GM19099 (cell line): Measurements from ENCODE around the gene TBC1D24.

Experiments
- POLR2A ChIP-seq: IDR thresholded peaks from 3 replicates; pipeline ENCODE4 v1.6.1; 2011; ENCODE audit warnings: low read depth; ENCODE audit not compliant: insufficient read length; ENCODE audit errors: extremely low read depth

TBC1D24 gene

DNA sequence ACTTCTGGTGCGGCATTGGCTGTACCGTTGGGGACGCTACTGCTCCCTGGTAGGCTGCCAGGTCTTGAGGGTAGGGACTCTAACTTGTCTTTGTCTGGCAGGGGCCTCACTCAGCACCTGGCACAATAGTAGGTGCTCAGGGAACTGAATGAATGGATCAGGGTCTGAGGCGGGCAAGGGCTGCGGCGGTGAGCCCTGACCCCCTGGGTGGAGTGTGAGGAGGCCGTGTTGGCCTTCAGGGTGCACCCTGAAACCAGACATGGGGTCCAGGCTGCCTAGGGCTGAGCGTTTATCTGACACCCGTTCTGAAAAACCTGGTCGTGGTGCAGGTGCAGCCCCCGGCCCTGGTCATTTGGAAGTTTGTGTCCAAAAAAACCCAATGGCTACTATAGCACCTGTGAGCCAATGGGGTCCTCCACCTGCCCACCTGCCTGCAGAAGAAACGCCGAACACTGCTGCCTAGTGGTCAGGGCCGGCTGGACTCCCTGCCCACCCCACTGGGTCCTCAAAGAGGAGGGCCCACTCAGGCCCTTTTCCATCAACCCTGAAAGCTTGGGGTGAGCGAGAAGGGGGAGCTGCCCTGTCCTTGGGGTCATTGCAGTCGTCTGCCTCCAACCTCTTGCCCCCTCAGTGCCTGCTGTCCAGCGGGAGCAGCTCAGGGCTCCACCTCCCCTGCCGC lies 33.9 kb downstream of the TBC1D24 start:
- TF ChIP-seq POLR2A, result no peak

DNA sequence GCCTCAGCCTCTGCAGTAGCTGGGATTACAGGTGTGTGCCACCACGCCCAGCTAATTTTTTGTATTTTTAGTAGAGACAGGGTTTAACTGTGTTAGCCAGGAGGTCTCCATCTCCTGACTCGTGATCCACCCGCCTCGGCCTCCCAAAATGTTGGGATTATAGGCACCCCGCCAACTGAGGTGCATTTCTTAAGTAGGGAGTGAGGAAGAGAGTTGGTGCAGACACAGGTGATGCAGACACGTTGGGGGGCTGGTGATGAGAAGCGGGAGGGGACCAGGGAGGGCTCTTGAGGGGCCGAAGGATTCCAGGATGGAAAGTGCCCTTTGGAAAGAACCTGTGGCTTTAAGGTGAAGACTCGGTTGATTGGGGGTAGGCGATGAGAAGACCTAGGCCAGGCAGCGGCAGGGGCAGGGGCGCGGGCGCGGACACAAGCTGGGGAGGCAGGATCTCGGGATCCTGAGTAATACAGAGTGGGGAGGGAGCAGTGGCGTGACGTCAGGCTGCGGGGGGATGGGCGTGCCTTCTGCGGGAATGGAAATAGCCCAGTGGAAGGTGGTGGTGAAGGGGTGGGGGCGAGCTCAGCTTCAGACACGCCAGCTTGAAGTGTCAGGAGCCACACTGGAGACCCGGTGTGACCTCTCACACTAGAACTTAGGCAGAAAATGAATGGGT lies 36.3 kb downstream of the TBC1D24 start:
- TF ChIP-seq POLR2A, result no peak

- TF ChIP-seq POLR2A, result no peak
Measured at GRCh38 chr16:2511996-2512734, 37.2 kb downstream of the TBC1D24 start.

GRCh38 chr16:2512735-2513404 lies 37.9 kb downstream of the TBC1D24 start:
- TF ChIP-seq POLR2A, result no peak

- peak; percentile 94 for TF ChIP-seq POLR2A
Measured at GRCh38 chr16:2513405-2514332, 38.7 kb downstream of the TBC1D24 start, which contains the start of gene ATP6V0C. TSS of gene ATP6V0C (plus strand) at chr16:2513952. CDS start at chr16:2514104, 152 bp downstream.

DNA sequence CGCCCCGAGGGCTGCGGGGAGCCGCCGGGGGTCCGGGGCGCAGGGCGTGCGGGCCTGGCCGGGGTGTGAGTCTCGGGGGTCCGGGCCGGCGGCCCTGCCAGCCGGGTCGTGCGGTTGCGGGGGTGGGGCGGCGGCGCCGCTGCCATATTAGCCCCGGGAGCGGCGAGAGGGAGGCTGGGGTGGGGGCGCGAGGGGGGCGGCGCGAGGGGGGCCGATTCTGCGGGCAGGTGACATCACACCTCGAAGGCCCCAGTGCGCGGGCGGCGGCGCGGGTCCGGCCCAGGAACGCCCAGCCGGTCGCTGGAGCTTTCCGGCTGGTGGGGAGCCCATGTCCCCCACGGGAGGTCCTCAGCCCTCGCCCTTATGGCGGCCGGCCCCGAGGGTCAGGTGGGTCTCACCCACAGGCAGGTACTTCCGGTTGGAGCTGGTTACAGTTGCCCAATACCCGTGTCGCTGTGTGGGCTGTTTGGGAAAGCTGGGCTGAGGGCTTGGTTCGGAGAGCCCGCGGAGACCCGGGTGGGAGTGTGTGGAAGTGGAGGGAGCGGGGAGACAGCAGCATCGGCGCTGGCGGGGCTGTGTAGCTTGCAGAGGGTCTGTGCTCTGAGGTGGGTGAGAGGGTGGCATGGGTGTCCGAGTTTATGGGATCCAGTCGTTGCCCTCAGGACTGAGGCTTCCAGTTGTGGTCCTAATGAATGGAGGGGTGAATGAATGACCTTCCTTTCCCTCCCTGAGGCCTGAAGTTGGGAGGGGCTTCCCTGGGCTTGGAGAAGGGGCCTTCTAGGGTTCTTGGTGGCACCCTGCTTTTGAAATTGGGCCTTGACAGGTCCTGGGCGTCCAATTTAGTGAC lies 39.6 kb downstream of the TBC1D24 start:
- TF ChIP-seq POLR2A, result no peak

- no peak for TF ChIP-seq POLR2A
Measured at GRCh38 chr16:2515180-2515851, 40.4 kb downstream of the TBC1D24 start.

- TF ChIP-seq POLR2A, result no peak
Measured at GRCh38 chr16:2516391-2517240, 41.7 kb downstream of the TBC1D24 start.

DNA sequence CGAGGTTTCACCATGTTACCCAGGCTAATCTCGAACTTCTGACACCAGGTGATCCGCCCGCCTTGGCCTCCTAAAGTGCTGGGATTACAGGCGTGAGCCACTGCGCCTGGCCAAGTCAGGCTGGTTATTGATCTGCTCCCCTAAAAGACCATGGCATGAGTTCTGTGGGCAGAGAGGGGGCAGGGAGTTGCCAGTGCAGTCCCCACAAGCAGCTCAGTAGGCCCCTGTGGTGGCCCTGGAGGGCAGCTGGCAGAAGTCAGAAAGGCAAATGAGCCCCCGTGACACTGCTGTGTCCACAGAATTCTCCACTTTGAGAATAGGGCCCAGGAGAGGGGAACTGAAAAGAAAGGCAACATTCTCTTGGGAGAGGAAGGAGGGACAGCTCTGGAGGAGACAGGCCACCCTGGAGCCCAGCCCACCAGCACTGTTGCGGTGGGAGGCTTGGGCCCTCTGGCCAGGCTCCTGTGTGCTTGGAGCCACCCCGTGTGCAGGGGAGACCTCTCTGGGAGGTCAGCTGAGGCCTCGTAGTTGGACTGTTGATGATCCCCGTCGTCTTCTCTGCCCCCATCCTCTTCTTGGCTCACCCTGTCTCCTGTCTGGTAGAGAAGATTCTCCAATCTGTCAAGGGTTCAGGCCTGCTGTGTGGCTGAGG lies 43.2 kb downstream of the TBC1D24 start:
- TF ChIP-seq POLR2A, result no peak

GRCh38 chr16:2518823-2519710 lies 44.1 kb downstream of the TBC1D24 start:
- no peak for TF ChIP-seq POLR2A
